GM12875 (cell line): ENCODE results near the gene CBS.

Experiments used
- H3K4me3 ChIP-seq: one replicate; pipeline ENCODE4 v1.5.1; 2011; ENCODE audit warnings: low read depth, low read length, control low read depth
- CTCF ChIP-seq: IDR thresholded peaks from 2 replicates; pipeline ENCODE4 v1.5.1; 2011; ENCODE audit warnings: low read depth, mild to moderate bottlenecking, control low read depth, inconsistent platforms, low read length, moderate library complexity, borderline replicate concordance; ENCODE audit not compliant: insufficient read depth

CBS gene

DNA sequence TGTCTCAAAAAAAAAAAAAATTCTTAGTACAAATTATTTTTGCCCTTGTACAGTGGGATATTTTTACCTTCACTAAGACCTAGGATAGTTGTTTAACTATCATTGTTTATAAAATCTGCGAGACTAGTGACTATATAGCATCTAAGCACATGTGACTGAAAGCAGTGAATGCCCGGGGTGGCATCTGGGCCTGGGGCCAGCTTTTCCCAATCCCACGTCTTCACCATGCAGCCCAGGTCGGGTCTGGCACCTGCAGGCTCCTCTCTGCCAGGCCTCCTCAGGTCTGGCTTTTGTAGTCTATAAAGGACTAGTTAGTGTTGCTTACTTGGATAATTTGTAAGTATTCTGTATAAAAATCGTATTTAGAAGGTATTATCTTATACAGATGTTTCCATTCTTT lies 40.8 kb downstream of the CBS start:
- no peak for TF ChIP-seq CTCF
- no peak overlapping the region for H3K4me3 ChIP-seq

- no peak overlapping the region for H3K4me3 ChIP-seq
- no peak for TF ChIP-seq CTCF
These were observed 41.5 kb downstream of the CBS start for GRCh38 chr21:43034101-43034500.

GRCh38 chr21:43031121-43031619 lies 44.5 kb downstream of the CBS start:
- H3K4me3 ChIP-seq: no peak overlapping the region
- TF ChIP-seq CTCF: no peak

- no peak for TF ChIP-seq CTCF
- H3K4me3 ChIP-seq: no peak overlapping the region
These were observed 45.9 kb downstream of the CBS start for GRCh38 chr21:43029785-43030184.

- TF ChIP-seq CTCF: no peak
- no peak overlapping the region for H3K4me3 ChIP-seq
These were observed 47.5 kb downstream of the CBS start for GRCh38 chr21:43027846-43028731.

DNA sequence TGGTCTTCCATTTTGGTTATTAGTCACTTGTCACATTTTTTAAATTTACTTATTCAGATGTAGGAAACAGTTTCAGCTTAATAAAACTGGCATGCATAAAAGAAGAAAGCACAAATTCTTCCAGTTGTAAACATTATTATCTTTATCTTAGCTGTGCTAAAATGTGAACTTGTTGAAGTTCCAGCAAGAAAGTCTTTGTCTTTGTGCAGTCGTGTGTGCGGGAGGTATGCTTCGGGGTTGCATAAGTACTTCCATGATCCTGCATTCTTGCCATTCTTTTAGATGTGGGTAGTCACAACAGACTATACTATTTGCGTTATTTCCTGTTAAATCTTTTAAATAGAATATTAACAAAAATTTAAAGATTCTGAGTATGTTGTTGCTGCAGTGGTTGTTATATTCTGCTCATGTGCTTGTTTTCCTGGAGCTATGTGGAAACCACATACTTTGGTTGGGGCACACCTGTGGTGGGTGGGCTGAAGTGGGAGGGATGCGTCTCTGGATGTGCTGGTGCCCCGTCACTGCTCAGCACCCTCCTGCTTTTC lies 49.9 kb downstream of the CBS start:
- TF ChIP-seq CTCF: no peak
- H3K4me3 ChIP-seq: no peak overlapping the region

- H3K4me3 ChIP-seq: no peak overlapping the region
- TF ChIP-seq CTCF: no peak
These were observed 51.0 kb downstream of the CBS start for GRCh38 chr21:43024439-43025136.
